Muscle of back (tissue), 11 donors: Measurements from ENCODE around the gene CRKL. TPM values are rescaled to one million over a fixed set of nuclear protein-coding genes. Genes with fewer than 3 reads are reported as not detected.
"Not testable (repeated sequence)": the region's sequence is repeated elsewhere in the genome, so short reads cannot be mapped to it uniquely, and the experiment has no call there.

Experiments used
- DNase-seq, 3 donors: peaks; one replicate each; pipeline versions ENCODE4 v3.0.0 to v3.0.0-alpha.2; 2013
- polyA plus RNA-seq, 10 donors: library from polyadenylated mRNA; unstranded; fragments of 120-200 nt; gene quantifications; one replicate each; pipeline ENCODE4 v1.2.1, GENCODE V29; 2013; ENCODE audit not compliant: insufficient read length in 10 of 10

The CRKL gene
- polyA plus RNA-seq, 10 donors, result 41.0 to 61.2 (median 47.1) TPM

- DNase-seq, result no peak
Observed at GRCh38 chr22:20931126-20931654, 14.0 kb downstream of the CRKL start.

GRCh38 chr22:20933910-20934309, 16.7 kb downstream of the CRKL start:
- DNase-seq, result no peak

- DNase-seq, result not testable (repeated sequence)
Observed at GRCh38 chr22:20935049-20935448, 17.8 kb downstream of the CRKL start.

GRCh38 chr22:20935780-20936539, 18.8 kb downstream of the CRKL start:
- not testable (repeated sequence) for DNase-seq

- no peak for DNase-seq
Observed at GRCh38 chr22:20937031-20937793, 20.0 kb downstream of the CRKL start.

- no peak for DNase-seq
Observed at GRCh38 chr22:20937794-20938671, 20.8 kb downstream of the CRKL start.

GRCh38 chr22:20939457-20940185, 22.4 kb downstream of the CRKL start:
- not testable (repeated sequence) for DNase-seq

- peak in 1 of 3 donors; percentile 43 for DNase-seq
Observed at GRCh38 chr22:20940186-20940651, 23.0 kb downstream of the CRKL start.

GRCh38 chr22:20940904-20941385, 23.7 kb downstream of the CRKL start:
- no peak for DNase-seq

- DNase-seq, result not testable (repeated sequence)
Observed at GRCh38 chr22:20942203-20942902, 25.1 kb downstream of the CRKL start.

GRCh38 chr22:20943104-20943933, 26.1 kb downstream of the CRKL start:
- DNase-seq, result no peak

- DNase-seq, result no peak
Observed at GRCh38 chr22:20944042-20944441, 26.8 kb downstream of the CRKL start.

- DNase-seq, result no peak
Observed at GRCh38 chr22:20945578-20945934, 28.3 kb downstream of the CRKL start.

- DNase-seq, result no peak
Observed at GRCh38 chr22:20946080-20946986, 29.1 kb downstream of the CRKL start.

- DNase-seq, result no peak
Observed at GRCh38 chr22:20946991-20947390, 29.8 kb downstream of the CRKL start.

GRCh38 chr22:20948450-20948849, 31.2 kb downstream of the CRKL start:
- no peak for DNase-seq

GRCh38 chr22:20948989-20949388, 31.8 kb downstream of the CRKL start:
- no peak for DNase-seq

GRCh38 chr22:20949698-20950183, 32.5 kb downstream of the CRKL start:
- no peak for DNase-seq
